Posterior vena cava (tissue), 2 donors: ENCODE measurements around the gene CREB5. TPM values are rescaled to one million over a fixed set of nuclear protein-coding genes. Genes with fewer than 3 reads are reported as not detected.

ENCODE experiments used
- DNase-seq: peaks from one replicate; pipeline ENCODE4 v3.0.0-alpha.2; 2020; ENCODE audit warnings: low spot score
- intact Hi-C, 2 donors: fragments of 100-400 bp; cut with DNase I; formaldehyde crosslinking; loops; one replicate each; pipeline versions ENCODE4 v1.14.1 to v1.14.2; 2022 to 2023
- total RNA-seq, 2 donors: library from RNA; stranded (reverse); fragmentation: NEBNext Ultra II Directional; extraction: Animal tissue kit (Norgen Biotek cat#: 25700); gene quantifications; one replicate each; pipeline ENCODE4 v1.2.1, GENCODE V29; 2021
- donor health status: DM: yes; HTN: yes; CAD: no.
- donor health status: DM: yes; HTN: yes; CAD: no.

CREB5 gene
- total RNA-seq, 2 donors from 2014 or later, result 21.5 to 21.9 TPM

- intact Hi-C loops, result no loop called here
- no peak for DNase-seq
Observed at GRCh38 chr7:28677668-28678067, 265.4 kb downstream of the CREB5 start.

- DNase-seq, result no peak
- intact Hi-C loops, result no loop called here
Observed at GRCh38 chr7:28678431-28678965, 266.2 kb downstream of the CREB5 start.

- intact Hi-C loops, result loop anchor here in 1 of 2 donors (5.0 to 10.0 kb wide), 2 partner anchors 50 to 277 kb away; no protein-coding TSS in a partner anchor
- DNase-seq, result no peak
Observed at GRCh38 chr7:28681693-28682310, 269.5 kb downstream of the CREB5 start.

GRCh38 chr7:28682801-28683200 lies 270.5 kb downstream of the CREB5 start:
- DNase-seq, result no peak

GRCh38 chr7:28684650-28685241 lies 272.4 kb downstream of the CREB5 start:
- no peak for DNase-seq
- intact Hi-C loops, result loop anchor here in 1 of 2 donors (5.0 to 10.0 kb wide), 2 partner anchors 52 to 280 kb away; no protein-coding TSS in a partner anchor

More at GRCh38 chr7:28682801-28683200, 270.5 kb downstream of the CREB5 start:
- intact Hi-C loops, result loop anchor here in 1 of 2 donors (5.0 to 10.0 kb wide), 2 partner anchors 50 to 278 kb away; no protein-coding TSS in a partner anchor

- DNase-seq, result no peak
- intact Hi-C loops, result loop anchor here in 1 of 2 donors (10.0 kb wide), 1 partner anchor 280 kb away; no protein-coding TSS in a partner anchor
Observed at GRCh38 chr7:28685242-28685643, 272.9 kb downstream of the CREB5 start.

- DNase-seq, result peak; percentile 96
- intact Hi-C loops, result loop anchor here in 1 of 2 donors (10.0 kb wide), 1 partner anchor 281 kb away; no protein-coding TSS in a partner anchor
Observed at GRCh38 chr7:28685644-28686417, 273.5 kb downstream of the CREB5 start.

GRCh38 chr7:28686418-28686800 lies 274.1 kb downstream of the CREB5 start:
- DNase-seq, result no peak
- intact Hi-C loops, result loop anchor here in 1 of 2 donors (10.0 kb wide), 1 partner anchor 282 kb away; no protein-coding TSS in a partner anchor

- DNase-seq, result no peak
- intact Hi-C loops, result loop anchor here in 1 of 2 donors (10.0 kb wide), 1 partner anchor 283 kb away; no protein-coding TSS in a partner anchor
Observed at GRCh38 chr7:28687537-28687936, 275.2 kb downstream of the CREB5 start.

GRCh38 chr7:28688174-28688573 lies 275.9 kb downstream of the CREB5 start:
- no peak for DNase-seq
- intact Hi-C loops, result loop anchor here in 1 of 2 donors (10.0 kb wide), 1 partner anchor 283 kb away; no protein-coding TSS in a partner anchor

- intact Hi-C loops, result loop anchor here in 1 of 2 donors (10.0 kb wide), 1 partner anchor 284 kb away; no protein-coding TSS in a partner anchor
- DNase-seq, result no peak
Observed at GRCh38 chr7:28688651-28689050, 276.3 kb downstream of the CREB5 start.

GRCh38 chr7:28695300-28696295 lies 283.3 kb downstream of the CREB5 start:
- DNase-seq, result no peak

GRCh38 chr7:28697913-28698563 lies 285.7 kb downstream of the CREB5 start:
- intact Hi-C loops, result no loop called here
- DNase-seq, result no peak

More at GRCh38 chr7:28695300-28696295, 283.3 kb downstream of the CREB5 start:
- intact Hi-C loops, result no loop called here

GRCh38 chr7:28698840-28699239 lies 286.5 kb downstream of the CREB5 start:
- intact Hi-C loops, result no loop called here
- no peak for DNase-seq

GRCh38 chr7:28700096-28700495 lies 287.8 kb downstream of the CREB5 start:
- intact Hi-C loops, result no loop called here
- no peak for DNase-seq

GRCh38 chr7:28700790-28701203 lies 288.5 kb downstream of the CREB5 start:
- intact Hi-C loops, result no loop called here
- no peak for DNase-seq

GRCh38 chr7:28701731-28702130 lies 289.4 kb downstream of the CREB5 start:
- DNase-seq, result no peak
- intact Hi-C loops, result no loop called here

- no peak for DNase-seq
- intact Hi-C loops, result no loop called here
Observed at GRCh38 chr7:28702171-28702570, 289.9 kb downstream of the CREB5 start.
